H9 (cell line): ENCODE data around the gene RND1. TPM values are rescaled to one million over a fixed set of nuclear protein-coding genes. Genes with fewer than 3 reads are reported as not detected.

Source experiments
- DNase-seq: peaks from one replicate; pipeline ENCODE4 v3.0.0-alpha.2; 2017
- H2AFZ ChIP-seq: one replicate; pipeline ENCODE4 v1.6.1; 2013; ENCODE audit warnings: mild to moderate bottlenecking, low read length, control low read depth, moderate library complexity
- H2AK5ac ChIP-seq: 2 replicates; pipeline ENCODE4 v1.6.1; 2013; ENCODE audit warnings: low read length, control low read depth, mixed read lengths; ENCODE audit not compliant: insufficient read length
- H2BK120ac ChIP-seq: one replicate; pipeline ENCODE4 v1.6.1; 2013; ENCODE audit warnings: low read depth, mild to moderate bottlenecking, low read length, control low read depth, inconsistent platforms; ENCODE audit not compliant: poor library complexity, severe bottlenecking
- H2BK12ac ChIP-seq: 2 replicates; pipeline ENCODE4 v1.6.1; 2013; ENCODE audit warnings: low read length, control low read depth, mixed read lengths, low read depth; ENCODE audit not compliant: insufficient read length
- H2BK15ac ChIP-seq: 2 replicates; pipeline ENCODE4 v1.6.1; 2013; ENCODE audit warnings: low read depth, low read length, control low read depth
- H2BK20ac ChIP-seq: one replicate; pipeline ENCODE4 v1.6.1; 2013; ENCODE audit warnings: low read depth, mild to moderate bottlenecking, low read length, control low read depth, inconsistent platforms; ENCODE audit not compliant: poor library complexity, severe bottlenecking
- H2BK5ac ChIP-seq: 2 replicates; pipeline ENCODE4 v1.6.1; 2013; ENCODE audit warnings: low read length, control low read depth, mixed read lengths; ENCODE audit not compliant: insufficient read length
- H3K14ac ChIP-seq: 2 replicates; pipeline ENCODE4 v1.6.1; 2013; ENCODE audit warnings: low read length, control low read depth; ENCODE audit not compliant: insufficient read depth
- H3K18ac ChIP-seq: 2 replicates; pipeline ENCODE4 v1.6.1; 2013; ENCODE audit warnings: low read depth, mild to moderate bottlenecking, mixed read lengths, low read length, control low read depth; ENCODE audit not compliant: insufficient read length
- H3K23ac ChIP-seq: 2 replicates; pipeline ENCODE4 v1.6.1; 2013; ENCODE audit warnings: low read length, control low read depth, mixed read lengths, low read depth; ENCODE audit not compliant: insufficient read length
- H3K23me2 ChIP-seq: 2 replicates; pipeline ENCODE4 v1.6.1; 2013; ENCODE audit warnings: low read depth, mild to moderate bottlenecking, mixed read lengths, low read length, control low read depth; ENCODE audit not compliant: insufficient read length, poor library complexity, severe bottlenecking
- H3K27ac ChIP-seq: 2 replicates; pipeline ENCODE4 v1.5.1; 2013; ENCODE audit warnings: low read length, control low read depth, mixed read lengths, low read depth; ENCODE audit not compliant: insufficient read length
- H3K27me3 ChIP-seq: 2 replicates; pipeline ENCODE4 v1.6.1; 2013; ENCODE audit warnings: low read length, control low read depth, inconsistent platforms; ENCODE audit not compliant: insufficient read depth
- H3K4ac ChIP-seq: 2 replicates; pipeline ENCODE4 v1.6.1; 2013; ENCODE audit warnings: low read depth, mild to moderate bottlenecking, control low read depth, inconsistent platforms, low read length, moderate library complexity
- H3K4me1 ChIP-seq: 2 replicates; pipeline ENCODE4 v1.6.1; 2013; ENCODE audit warnings: low read length, control low read depth, inconsistent platforms; ENCODE audit not compliant: insufficient read depth
- H3K4me2 ChIP-seq: 2 replicates; pipeline ENCODE4 v1.6.1; 2013; ENCODE audit warnings: low read length, control low read depth, mixed read lengths; ENCODE audit not compliant: insufficient read length, insufficient read depth
- H3K56ac ChIP-seq: 2 replicates; pipeline ENCODE4 v1.6.1; 2013; ENCODE audit warnings: low read depth, mild to moderate bottlenecking, mixed read lengths, low read length, control low read depth; ENCODE audit not compliant: insufficient read length
- H3K79me1 ChIP-seq: 2 replicates; pipeline ENCODE4 v1.6.1; 2013; ENCODE audit warnings: low read depth, mild to moderate bottlenecking, moderate library complexity, low read length, control low read depth, inconsistent platforms; ENCODE audit not compliant: insufficient read depth, poor library complexity, severe bottlenecking
- H3K79me2 ChIP-seq: 2 replicates; pipeline ENCODE4 v1.6.1; 2013; ENCODE audit warnings: low read length, control low read depth, inconsistent platforms; ENCODE audit not compliant: insufficient read depth
- H3K9ac ChIP-seq: 2 replicates; pipeline ENCODE4 v1.6.1; 2013; ENCODE audit warnings: low read length, control low read depth, mixed read lengths; ENCODE audit not compliant: insufficient read length; ENCODE audit errors: extremely low read depth
- H3K9me3 ChIP-seq: one replicate; pipeline ENCODE4 v1.6.1; 2013; ENCODE audit warnings: low read depth, low read length, inconsistent platforms; ENCODE audit not compliant: control insufficient read depth
- H3T11ph ChIP-seq: one replicate; pipeline ENCODE4 v1.6.1; 2013; ENCODE audit warnings: mild to moderate bottlenecking, low read length, control low read depth, inconsistent platforms
- H4K20me1 ChIP-seq: one replicate; pipeline ENCODE4 v1.6.1; 2013; ENCODE audit not compliant: control insufficient read depth, insufficient read length, insufficient read depth
- H4K5ac ChIP-seq: 2 replicates; pipeline ENCODE4 v1.6.1; 2013; ENCODE audit warnings: low read depth, mild to moderate bottlenecking, mixed read lengths, low read length, control low read depth; ENCODE audit not compliant: insufficient read length
- H4K8ac ChIP-seq: replicated peaks from 2 replicates; pipeline ENCODE4 v1.6.1; 2013; ENCODE audit warnings: low read length, control low read depth, mixed read lengths, low read depth; ENCODE audit not compliant: insufficient read length
- H4K91ac ChIP-seq: 2 replicates; pipeline ENCODE4 v1.6.1; 2013; ENCODE audit warnings: low read depth, mild to moderate bottlenecking, moderate library complexity, mixed read lengths, low read length, control low read depth; ENCODE audit not compliant: insufficient read length
- H3K27ac Mint-ChIP-seq, 3 experiments: 2 replicates in 2 of 3; 3 replicates in 1 of 3; pipeline ENCODE4 v1.8.0; 2020 to 2021; ENCODE audit warnings: mixed read lengths in 3 of 3, mild to moderate bottlenecking in 1 of 3, moderate library complexity in 1 of 3
- H3K27me3 Mint-ChIP-seq: 2 replicates; pipeline ENCODE4 v1.8.0; 2021; ENCODE audit warnings: low read depth, mild to moderate bottlenecking, moderate library complexity, mixed read lengths
- H3K36me3 Mint-ChIP-seq, 3 experiments: 2 replicates in 2 of 3; 3 replicates in 1 of 3; pipeline ENCODE4 v1.8.0; 2020 to 2021; ENCODE audit warnings: low read depth in 3 of 3, mixed read lengths in 3 of 3; ENCODE audit not compliant: insufficient read depth in 1 of 3
- H3K4me1 Mint-ChIP-seq, 2 experiments: 2 replicates each; pipeline ENCODE4 v1.8.0; 2020; ENCODE audit warnings: mixed read lengths in 2 of 2
- H3K4me3 Mint-ChIP-seq, 2 experiments: 2 replicates in 1 of 2; 3 replicates in 1 of 2; pipeline ENCODE4 v1.8.0; 2020 to 2021; ENCODE audit warnings: mild to moderate bottlenecking in 2 of 2, mixed read lengths in 2 of 2, moderate library complexity in 1 of 2
- H3K9me3 Mint-ChIP-seq, 2 experiments: 2 replicates in 1 of 2; 3 replicates in 1 of 2; pipeline ENCODE4 v1.8.0; 2020; ENCODE audit warnings: mild to moderate bottlenecking in 2 of 2, mixed read lengths in 2 of 2, moderate library complexity in 1 of 2
- CTCF ChIP-seq: fragments of 200-600 bp; sonication (generic); conservative IDR thresholded peaks from 3 replicates; pipeline ENCODE4 v1.8.0; 2021; ENCODE audit warnings: antibody characterized with exemption, mild to moderate bottlenecking
- WGBS: extraction: QIAGEN DNeasy Blood & Tissue Kit; methylation state at CpG from one replicate; pipeline ENCODE4 v1.1.7; 2013; ENCODE audit warnings: missing lambda C conversion rate, low lambda C conversion rate, mixed read lengths; ENCODE audit not compliant: insufficient read length; ENCODE audit errors: extremely low coverage; 5-methylcytosine and 5-hydroxymethylcytosine counted together
- total RNA-seq: library from RNA; stranded (reverse); gene quantifications from 2 replicates; pipeline ENCODE4 v1.2.1, GENCODE V29; 2021

Gene RND1
- total RNA-seq, 1 experiment from 2014 or later: 9.7 TPM

GRCh38 chr12:48899651-48900050, 34.0 kb upstream of the RND1 start:
- no peaks in the 10 kb centered on the region for H3K9me3 ChIP-seq
- H3K23ac ChIP-seq: no peak overlapping the region
- no CpG with 5 or more reads among the region's 2 CpGs for WGBS
- H3K9me3 Mint-ChIP-seq: no peaks in the 10 kb centered on the region; a peak in 2 of 5 replicates
- H3K18ac ChIP-seq: no peak overlapping the region
- no peaks in the 10 kb centered on the region for H3K36me3 Mint-ChIP-seq
- no peaks in the 10 kb centered on the region for H3K27me3 ChIP-seq
- H3K79me2 ChIP-seq: no peaks in the 10 kb centered on the region
- no peaks in the 10 kb centered on the region for H3K79me1 ChIP-seq
- H3K27me3 Mint-ChIP-seq: peaks cover 27% of the 10 kb centered on the region
- no peak overlapping the region for H3T11ph ChIP-seq
- no peak overlapping the region for H3K27ac ChIP-seq
- no peak overlapping the region for H2BK20ac ChIP-seq
- H4K91ac ChIP-seq: no peak overlapping the region
- H2AK5ac ChIP-seq: no peak overlapping the region
- H3K23me2 ChIP-seq: no peaks in the 10 kb centered on the region
- H2BK15ac ChIP-seq: no peak overlapping the region
- no peak for DNase-seq
- H3K4me1 ChIP-seq: no peaks in the 10 kb centered on the region
- no peaks in the 10 kb centered on the region for H4K20me1 ChIP-seq
- no peak overlapping the region for H2AFZ ChIP-seq
- no peak overlapping the region for H4K8ac ChIP-seq
- no peak for TF ChIP-seq CTCF
- no peak overlapping the region for H4K5ac ChIP-seq
- 0 out of 4 replicates have a peak, but pooled peaks cover 0 to 3% of the 10 kb centered on the region in 2 experiments for H3K4me1 Mint-ChIP-seq
- H2BK12ac ChIP-seq: no peak overlapping the region
- H3K14ac ChIP-seq: no peak overlapping the region
- H2BK120ac ChIP-seq: no peak overlapping the region
- no peak overlapping the region for H3K4me3 Mint-ChIP-seq
- no peak overlapping the region for H3K27ac Mint-ChIP-seq
- H3K9ac ChIP-seq: no peak overlapping the region
- no peak overlapping the region for H2BK5ac ChIP-seq
- H3K4ac ChIP-seq: no peak overlapping the region
- no peak overlapping the region for H3K4me2 ChIP-seq
- H3K56ac ChIP-seq: no peak overlapping the region
